ENCODE results near the gene GPS1. TPM values are rescaled to one million over a fixed set of nuclear protein-coding genes. Genes with fewer than 3 reads are reported as not detected.

The GPS1 gene
- total and polyA plus RNA-seq, 9 of the 15 experiments (the other 6 are each of a cell fraction or from before 2014, with no cell fraction given): 3.1 to 167 (median 69.9) TPM

DNA sequence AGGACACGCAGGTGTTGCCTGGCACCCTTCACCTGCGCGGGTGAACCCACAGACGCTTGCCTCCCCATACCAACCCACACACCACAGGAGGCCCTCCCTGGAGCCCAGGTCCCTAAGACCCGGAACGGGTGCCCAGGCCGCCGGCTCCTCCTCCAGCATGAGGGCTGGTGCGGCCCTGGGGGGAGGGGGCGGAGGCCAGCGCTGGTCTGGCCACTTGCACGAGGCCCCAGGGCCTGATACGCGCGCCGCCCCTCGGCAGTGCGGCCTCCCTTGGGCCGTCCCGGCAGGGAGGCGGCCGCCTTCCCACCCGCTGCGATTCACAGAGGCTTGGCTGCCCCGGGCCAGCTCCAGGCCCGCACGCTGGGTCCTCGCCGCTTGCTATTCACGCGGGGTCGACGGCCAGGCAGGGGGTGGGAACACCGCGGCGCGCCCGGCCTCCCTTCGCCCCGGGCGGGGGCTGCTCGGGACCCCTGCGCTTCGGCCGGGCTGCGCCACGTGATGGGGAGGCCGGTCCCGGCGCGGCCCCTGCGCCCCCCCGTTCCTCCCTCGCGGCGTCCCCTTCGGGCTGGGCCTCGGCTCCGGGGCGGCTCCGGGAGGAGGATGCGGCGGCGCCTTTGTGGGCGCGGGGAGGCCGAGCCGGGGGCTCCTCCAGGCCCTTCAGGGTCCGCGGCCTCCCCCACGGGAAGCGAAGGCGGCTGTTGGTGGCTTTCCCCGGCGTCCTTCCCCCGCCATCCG lies 45.7 kb downstream of the GPS1 start (continued):
- peak in 1 of 2 experiments; percentile 54; a peak in 3 of 4 replicates for TF ChIP-seq MAZ (CRISPR knock-in tag; conservative IDR thresholded peaks at IDR 0.05 in 1 of 2, IDR thresholded peaks at IDR 0.05 in 1 of 2)
- no peak for TF ChIP-seq EWSR1 (IDR thresholded peaks at IDR 0.05; ENCODE audit: borderline replicate concordance, low read depth, partially characterized antibody)
- TF ChIP-seq, protein P1, sequence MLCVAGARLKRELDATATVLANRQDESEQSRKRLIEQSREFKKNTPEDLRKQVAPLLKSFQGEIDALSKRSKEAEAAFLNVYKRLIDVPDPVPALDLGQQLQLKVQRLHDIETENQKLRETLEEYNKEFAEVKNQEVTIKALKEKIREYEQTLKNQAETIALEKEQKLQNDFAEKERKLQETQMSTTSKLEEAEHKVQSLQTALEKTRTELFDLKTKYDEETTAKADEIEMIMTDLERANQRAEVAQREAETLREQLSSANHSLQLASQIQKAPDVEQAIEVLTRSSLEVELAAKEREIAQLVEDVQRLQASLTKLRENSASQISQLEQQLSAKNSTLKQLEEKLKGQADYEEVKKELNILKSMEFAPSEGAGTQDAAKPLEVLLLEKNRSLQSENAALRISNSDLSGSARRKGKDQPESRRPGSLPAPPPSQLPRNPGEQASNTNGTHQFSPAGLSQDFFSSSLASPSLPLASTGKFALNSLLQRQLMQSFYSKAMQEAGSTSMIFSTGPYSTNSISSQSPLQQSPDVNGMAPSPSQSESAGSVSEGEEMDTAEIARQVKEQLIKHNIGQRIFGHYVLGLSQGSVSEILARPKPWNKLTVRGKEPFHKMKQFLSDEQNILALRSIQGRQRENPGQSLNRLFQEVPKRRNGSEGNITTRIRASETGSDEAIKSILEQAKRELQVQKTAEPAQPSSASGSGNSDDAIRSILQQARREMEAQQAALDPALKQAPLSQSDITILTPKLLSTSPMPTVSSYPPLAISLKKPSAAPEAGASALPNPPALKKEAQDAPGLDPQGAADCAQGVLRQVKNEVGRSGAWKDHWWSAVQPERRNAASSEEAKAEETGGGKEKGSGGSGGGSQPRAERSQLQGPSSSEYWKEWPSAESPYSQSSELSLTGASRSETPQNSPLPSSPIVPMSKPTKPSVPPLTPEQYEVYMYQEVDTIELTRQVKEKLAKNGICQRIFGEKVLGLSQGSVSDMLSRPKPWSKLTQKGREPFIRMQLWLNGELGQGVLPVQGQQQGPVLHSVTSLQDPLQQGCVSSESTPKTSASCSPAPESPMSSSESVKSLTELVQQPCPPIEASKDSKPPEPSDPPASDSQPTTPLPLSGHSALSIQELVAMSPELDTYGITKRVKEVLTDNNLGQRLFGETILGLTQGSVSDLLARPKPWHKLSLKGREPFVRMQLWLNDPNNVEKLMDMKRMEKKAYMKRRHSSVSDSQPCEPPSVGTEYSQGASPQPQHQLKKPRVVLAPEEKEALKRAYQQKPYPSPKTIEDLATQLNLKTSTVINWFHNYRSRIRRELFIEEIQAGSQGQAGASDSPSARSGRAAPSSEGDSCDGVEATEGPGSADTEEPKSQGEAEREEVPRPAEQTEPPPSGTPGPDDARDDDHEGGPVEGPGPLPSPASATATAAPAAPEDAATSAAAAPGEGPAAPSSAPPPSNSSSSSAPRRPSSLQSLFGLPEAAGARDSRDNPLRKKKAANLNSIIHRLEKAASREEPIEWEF (CRISPR knock-in tag; IDR thresholded peaks at IDR 0.05): no peak
- TF ChIP-seq ZNF253 (CRISPR knock-in tag; conservative IDR thresholded peaks at IDR 0.05): no peak
- no peak for TF ChIP-seq MCM7 (IDR thresholded peaks at IDR 0.05)
- peak; percentile 12; the same call in 1 of the 2 replicates for TF ChIP-seq TGIF2 (CRISPR knock-in tag; IDR thresholded peaks at IDR 0.05)
- peak; percentile 57 for TF ChIP-seq ZFX (CRISPR knock-in tag; IDR thresholded peaks at IDR 0.05)
- no peak for TF ChIP-seq ZNF217 (CRISPR knock-in tag; IDR thresholded peaks at IDR 0.05)
- TF ChIP-seq CTBP1 (IDR thresholded peaks at IDR 0.05; ENCODE audit: borderline replicate concordance): peak; percentile 59; the same call in 1 of the 2 replicates
- TF ChIP-seq, protein P2, sequence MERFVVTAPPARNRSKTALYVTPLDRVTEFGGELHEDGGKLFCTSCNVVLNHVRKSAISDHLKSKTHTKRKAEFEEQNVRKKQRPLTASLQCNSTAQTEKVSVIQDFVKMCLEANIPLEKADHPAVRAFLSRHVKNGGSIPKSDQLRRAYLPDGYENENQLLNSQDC (CRISPR knock-in tag; IDR thresholded peaks at IDR 0.05): no peak
- TF ChIP-seq, protein P3, sequence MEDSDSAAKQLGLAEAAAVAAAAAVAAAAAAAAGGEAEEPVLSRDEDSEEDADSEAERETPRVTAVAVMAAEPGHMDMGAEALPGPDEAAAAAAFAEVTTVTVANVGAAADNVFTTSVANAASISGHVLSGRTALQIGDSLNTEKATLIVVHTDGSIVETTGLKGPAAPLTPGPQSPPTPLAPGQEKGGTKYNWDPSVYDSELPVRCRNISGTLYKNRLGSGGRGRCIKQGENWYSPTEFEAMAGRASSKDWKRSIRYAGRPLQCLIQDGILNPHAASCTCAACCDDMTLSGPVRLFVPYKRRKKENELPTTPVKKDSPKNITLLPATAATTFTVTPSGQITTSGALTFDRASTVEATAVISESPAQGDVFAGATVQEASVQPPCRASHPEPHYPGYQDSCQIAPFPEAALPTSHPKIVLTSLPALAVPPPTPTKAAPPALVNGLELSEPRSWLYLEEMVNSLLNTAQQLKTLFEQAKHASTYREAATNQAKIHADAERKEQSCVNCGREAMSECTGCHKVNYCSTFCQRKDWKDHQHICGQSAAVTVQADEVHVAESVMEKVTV (CRISPR knock-in tag; IDR thresholded peaks at IDR 0.05): no peak
- TF ChIP-seq PRMT5 (CRISPR knock-in tag; IDR thresholded peaks at IDR 0.05): no peak
- no peak for TF ChIP-seq U2AF2 (optimal IDR thresholded peaks at IDR 0.05; ENCODE audit: low read depth, low read length)
- TF ChIP-seq STAT5A (IDR thresholded peaks at IDR 0.05; ENCODE audit: borderline replicate concordance, low read length): no peak
- peak; percentile 10; the same call in 1 of the 2 replicates for TF ChIP-seq PHF8 (IDR thresholded peaks at IDR 0.05; ENCODE audit: borderline replicate concordance, low read length)
- TF ChIP-seq ZNF668 (CRISPR knock-in tag; IDR thresholded peaks at IDR 0.05): no peak
- TF ChIP-seq ZNF707 (CRISPR knock-in tag; conservative IDR thresholded peaks at IDR 0.05): no peak
- TF ChIP-seq GATAD2B (IDR thresholded peaks at IDR 0.05; ENCODE audit: borderline replicate concordance): peak; percentile 51; the same call in 1 of the 2 replicates
- TF ChIP-seq, protein P4, sequence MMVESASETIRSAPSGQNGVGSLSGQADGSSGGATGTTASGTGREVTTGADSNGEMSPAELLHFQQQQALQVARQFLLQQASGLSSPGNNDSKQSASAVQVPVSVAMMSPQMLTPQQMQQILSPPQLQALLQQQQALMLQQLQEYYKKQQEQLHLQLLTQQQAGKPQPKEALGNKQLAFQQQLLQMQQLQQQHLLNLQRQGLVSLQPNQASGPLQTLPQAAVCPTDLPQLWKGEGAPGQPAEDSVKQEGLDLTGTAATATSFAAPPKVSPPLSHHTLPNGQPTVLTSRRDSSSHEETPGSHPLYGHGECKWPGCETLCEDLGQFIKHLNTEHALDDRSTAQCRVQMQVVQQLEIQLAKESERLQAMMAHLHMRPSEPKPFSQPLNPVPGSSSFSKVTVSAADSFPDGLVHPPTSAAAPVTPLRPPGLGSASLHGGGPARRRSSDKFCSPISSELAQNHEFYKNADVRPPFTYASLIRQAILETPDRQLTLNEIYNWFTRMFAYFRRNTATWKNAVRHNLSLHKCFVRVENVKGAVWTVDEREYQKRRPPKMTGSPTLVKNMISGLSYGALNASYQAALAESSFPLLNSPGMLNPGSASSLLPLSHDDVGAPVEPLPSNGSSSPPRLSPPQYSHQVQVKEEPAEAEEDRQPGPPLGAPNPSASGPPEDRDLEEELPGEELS (CRISPR knock-in tag; IDR thresholded peaks at IDR 0.05; ENCODE audit: borderline replicate concordance): peak; percentile 59; the same call in 1 of the 2 replicates

Data from K562 (cell line).